Activated CD8-positive, alpha-beta memory T cell treated with anti-CD3 and anti-CD28 coated beads for 48 hours (primary cell): ENCODE measurements around the gene LRP2.

Experiments used
- DNase-seq, 3 experiments: peaks; one replicate each; pipeline ENCODE4 v3.0.0-alpha.2; 2020; ENCODE audit warnings: low read depth in 2 of 3, low spot score in 2 of 3

Gene LRP2

DNA sequence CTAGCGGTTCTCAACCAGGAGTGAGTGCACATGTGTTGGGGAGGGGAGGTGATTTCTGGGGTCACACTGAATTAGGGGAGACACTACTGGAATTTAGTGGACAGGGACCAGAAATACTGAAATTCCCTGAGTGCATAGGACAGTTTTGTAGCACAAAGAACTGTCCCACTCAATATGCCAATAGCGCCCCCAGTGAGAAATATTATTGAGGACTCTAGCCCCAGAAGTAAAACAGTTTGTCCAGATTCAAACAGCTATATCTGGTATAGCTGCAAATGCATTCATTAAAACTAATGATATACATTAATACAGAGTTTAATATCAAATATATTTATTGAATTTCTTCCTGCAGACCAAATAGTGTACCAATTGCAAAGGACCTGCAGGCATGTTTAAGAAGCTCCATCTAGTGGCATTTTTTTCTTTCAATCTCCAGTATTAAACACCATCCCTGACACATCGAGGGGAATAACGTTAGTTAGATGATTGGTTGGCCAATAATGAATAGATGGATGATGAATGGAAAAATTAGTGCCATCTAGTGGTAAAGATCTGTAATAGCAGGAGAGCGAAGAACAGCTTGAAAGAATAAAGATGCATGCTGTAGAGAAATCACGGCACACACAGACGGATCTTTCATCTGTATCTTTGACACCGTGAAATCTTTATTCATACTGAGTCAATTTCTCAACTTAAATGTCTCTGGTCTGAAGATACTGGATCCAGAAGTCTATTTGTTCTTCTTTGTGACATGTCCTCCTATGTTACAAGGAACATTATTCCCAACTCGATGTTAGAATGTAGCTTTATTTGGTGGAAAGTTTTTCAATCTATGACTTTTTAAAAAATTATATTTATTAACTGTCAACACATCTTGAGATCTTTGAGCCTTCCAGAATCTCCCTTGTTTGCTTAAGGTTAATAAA, 230.5 kb downstream of the LRP2 start:
- no peak for DNase-seq

DNA sequence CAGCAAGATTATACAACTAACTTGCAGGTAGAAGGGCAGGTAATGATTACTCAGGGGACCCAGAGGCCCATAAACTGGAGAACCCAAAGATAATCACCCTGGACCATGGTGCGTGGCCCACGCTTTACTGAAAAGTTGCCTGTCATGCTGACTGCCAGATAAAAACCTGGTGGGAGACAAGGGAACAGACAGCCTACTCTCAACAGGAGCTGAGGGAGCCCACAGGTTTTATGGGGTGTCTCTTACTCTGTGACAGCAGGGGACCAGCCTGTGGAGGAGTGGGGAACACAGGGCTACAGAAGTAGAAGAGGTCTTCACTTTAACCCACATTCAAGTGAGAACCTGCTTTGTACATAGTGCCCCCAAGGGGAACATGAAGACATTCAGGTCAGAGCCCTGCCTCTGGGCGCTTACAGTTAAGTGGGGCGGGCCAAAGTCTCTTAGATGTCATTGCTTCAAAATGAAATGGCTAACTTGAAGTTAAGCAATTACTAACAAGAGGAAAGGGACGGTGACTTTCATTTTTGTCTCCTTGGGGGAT, 232.6 kb downstream of the LRP2 start:
- DNase-seq: no peak

DNA sequence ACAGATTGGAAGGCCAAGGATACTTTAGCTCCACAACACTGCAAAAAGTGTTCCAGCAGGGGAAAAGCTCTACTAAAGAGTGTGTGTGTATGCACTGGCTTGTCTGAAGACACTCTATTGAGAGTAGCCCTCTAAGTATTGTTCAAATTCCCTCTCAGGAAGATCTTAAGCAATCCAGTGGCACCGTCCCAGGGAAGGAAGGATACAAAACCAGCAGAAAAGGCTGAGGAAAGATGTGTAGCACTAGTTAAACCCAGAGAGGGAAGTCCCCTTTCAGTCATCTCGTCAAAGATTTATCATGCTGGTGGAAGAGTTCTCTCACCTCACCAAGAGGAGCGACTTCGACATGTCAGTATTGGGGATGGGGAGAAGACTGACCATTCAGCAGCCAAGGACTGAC, 242.5 kb downstream of the LRP2 start:
- DNase-seq: no peak

DNA sequence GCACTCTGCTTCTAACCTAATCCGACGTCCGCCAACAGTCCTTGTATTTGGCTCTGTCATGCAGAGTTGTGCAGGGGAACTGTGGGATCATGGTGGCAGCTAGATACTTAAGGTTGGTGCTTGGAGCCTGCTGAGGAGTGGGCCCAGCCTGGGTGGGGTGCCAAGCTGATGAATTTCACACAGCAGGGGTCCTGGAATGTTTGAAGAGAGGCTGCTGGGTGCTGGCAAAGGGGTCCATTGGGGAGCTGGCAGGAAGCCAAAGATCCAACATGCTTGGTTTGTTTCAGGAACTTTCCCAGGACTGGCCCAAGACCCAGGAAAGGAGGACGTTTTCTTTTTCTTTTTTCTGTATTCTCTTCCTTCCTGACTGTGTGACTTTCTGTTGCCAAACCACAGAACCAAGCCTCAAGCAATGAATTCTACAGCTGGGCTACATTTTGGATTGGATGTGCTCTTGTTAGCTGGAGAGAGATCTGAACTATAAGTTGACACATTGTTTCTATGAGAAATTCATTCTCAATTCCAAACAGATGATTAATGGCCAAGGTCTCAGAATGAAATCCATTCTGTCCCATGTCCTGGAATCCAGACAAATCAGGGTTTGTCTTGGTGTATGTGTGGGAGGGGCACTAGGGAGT, 243.1 kb downstream of the LRP2 start:
- no peak for DNase-seq

DNA sequence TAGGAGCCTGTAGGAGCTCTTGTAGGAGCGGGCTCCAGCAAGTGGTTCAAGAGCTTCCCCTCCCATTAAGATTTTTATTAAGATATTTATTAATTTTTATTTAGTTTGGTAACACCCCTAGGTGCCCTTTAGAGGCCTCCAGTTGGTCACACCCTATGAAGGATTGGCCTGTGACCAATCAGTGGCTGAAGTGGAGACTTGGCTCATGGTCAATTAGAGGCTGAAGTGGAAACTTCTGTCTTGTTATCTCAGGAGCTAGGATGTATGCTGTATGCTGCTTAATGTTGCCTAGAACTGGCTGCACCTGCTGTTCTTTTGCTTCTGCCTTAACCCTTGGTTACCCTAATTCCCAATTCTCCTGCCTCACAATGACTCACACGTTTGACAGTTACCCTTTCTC, 244.3 kb downstream of the LRP2 start:
- no peak for DNase-seq

DNA sequence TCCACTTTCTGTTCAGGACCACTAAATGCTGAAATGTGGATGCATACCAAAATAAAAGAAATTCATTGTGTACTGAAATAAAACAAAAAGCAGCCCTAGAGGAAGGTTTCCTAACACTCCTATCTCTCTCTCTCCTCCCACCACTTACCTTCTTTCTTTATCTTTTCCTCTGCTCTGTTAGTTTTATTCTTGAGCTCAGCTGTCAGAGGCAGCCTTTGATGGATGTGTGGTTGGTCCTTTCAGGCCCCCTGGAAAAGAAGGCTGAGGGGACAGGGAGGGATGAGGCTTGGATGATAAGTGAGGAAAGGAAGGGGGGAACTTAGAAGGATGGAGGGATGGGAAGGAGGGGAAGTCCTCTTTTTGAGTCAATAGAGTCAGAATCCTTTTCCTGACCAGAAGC, 245.3 kb downstream of the LRP2 start:
- DNase-seq: no peak

DNA sequence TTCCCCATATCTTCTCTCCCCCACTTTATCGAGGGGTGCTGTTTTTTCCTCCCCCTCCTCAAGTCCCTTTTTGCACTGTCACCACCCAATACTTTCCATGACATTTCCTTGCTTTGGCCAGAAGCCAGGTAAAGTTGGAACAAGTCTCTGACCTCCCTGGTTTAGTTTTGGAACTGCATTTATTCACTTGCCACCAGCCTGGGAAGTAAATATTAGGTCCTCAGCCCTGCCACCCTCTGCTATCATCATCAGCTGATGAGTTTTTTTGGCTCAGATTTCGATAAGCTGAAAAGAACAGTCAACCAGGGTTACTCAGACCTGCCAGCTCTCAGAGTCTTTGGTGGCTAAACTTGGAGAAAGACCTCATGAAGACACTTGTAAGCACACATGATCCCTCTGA, 246.0 kb downstream of the LRP2 start:
- no peak for DNase-seq

DNA sequence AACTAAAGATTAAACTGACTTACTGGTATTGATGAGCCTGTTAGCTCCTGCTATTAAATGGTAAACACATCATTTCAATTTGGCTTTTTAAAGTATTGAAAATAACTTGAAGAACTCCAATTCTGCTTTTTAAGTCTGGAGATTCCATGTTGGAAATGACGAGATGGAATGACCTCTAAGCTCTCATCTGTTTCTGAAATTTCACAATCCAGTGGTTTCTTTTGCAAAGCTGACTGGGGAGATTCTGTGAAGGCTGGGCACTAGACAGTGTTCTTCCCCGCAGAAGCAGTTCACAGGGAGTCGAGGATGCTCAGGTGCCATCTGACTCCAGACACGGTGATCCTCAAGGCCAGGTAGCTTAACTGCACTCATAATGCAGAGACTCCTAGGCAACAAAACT, 248.3 kb downstream of the LRP2 start:
- DNase-seq: no peak

DNA sequence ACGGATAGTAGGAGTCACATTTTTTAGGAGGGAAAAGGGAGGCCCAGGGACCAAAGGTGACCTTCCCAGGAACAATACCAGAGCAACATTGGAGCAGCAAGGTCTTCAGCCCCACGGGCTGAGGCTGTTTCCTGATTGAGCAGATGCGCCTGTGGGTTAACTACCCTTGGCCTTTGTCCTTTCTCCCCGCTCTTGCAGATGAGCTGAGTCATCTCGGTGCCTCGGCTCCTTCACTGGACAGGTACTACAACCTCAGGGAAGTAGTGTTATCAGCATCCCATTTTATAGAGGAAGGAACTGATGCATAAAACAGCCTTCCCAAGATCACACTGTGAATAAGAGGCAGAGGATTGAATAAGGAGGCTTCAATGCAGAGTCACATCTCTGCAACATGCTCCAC, 249.5 kb downstream of the LRP2 start:
- no peak for DNase-seq

DNA sequence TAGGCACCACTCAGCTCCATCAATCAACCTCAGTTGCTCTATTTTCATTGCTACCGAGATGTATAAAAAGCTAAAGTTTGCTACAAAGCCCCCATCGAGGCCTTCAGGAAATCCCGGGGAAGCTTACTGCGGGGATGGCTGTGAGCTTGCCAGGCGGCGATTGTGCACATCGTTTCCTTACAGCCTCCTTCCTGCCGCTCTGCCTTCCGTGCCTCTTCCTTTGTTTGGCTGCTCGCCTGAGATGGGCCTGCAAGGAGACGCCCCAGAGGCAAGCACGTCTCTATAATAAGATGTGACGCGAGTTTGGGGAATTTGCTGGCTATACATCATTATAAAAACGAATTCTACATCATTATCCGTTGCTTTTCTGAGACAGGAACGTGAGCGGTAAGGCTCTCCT, 251.4 kb downstream of the LRP2 start:
- no peak for DNase-seq

DNA sequence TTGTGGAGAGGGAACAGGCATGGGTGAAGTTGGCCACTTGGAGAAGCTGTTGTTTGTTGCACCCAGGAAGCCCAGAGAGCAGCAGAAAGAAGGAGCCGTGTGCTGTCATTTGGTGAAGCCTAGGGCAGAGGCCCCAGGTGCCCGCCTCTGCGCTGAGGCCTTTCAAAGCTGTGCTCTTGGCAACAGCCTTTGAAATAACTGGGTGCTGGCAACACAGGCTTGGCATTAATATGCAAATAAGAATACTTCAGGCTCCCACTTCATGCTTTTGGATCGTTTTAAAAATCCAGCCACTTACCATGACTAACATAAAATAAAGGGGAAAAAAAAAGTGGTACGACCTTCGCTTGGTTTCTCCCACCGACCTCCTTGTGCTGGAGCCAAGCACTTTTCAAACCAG, 251.9 kb downstream of the LRP2 start:
- DNase-seq: no peak

DNA sequence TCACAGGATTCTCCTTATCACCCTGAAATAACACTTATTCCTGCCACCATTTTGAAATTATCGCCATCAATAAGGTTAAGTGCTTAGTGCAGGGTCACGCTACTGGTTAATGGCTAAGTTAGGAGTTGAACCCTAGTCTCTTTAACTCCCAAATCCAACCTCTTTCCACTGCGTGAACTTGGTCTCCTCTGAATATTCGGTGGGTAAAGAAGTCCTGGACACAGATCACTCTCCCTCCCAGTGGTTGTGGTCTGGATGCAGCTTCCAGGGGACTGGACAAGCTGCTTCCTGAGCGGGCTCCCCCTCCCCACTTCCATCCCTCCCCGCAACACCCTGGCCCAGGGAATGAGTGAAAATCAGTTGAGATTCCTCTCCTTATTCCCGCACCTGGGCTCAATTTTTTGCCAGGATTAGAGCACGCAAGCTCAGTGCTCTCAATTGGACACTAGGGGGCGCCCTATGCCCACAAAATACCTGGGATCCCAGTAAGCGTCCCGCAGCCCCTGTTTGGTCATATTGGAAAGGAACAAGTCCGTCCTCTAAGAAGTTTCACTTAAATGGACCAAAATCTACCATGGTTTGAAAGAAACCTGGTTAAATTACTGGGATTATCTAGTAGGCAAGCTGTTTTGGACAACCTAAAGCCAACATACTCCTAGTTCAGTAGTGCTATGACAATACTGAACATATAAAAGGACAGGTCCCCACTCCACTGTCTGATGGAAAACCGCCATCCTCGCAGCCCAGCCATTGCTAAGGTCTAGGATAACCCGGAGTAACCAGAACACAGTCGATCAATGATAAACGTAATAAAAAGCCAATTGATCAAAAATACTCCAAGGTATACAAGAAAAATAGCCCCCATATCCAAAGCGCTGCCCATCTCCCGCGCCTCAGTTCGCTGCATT, 252.6 kb downstream of the LRP2 start:
- peak; percentile 12 to 52 (median 50) for DNase-seq

DNA sequence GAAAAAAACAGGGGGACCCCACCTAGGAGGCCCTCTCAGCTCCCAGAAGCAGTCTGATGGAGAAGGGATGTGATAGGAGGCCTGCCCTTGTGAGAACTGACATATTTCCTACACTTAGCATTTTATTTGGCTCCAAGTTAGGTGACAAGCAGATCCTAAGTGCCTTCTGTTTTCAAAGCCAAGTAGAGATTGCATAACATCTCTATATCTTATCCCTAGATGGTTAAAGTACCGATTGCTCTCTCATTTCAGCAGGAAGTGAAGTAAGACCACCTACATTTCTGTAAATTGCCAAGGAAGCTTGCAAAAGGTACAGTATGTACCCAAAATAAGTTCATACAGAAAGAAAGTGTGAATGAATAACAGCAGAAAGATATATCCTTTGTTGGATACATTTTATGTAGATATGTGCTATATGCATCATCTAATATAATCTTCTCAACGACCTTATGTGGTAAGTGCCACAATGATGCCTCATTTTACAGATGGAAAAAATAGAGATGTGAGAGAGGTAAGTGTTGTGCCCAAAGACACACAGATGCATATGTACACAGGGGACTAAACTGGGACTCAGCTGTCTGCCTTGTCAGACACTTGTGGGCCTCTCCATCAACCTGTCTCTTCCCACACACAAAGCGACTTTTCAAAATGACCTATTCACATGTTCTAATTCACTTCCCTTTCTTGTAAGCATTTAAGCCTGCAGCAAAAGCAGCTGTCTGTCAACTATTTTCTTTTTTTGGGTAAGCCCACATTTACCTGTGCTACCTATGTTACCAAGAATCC, 254.0 kb downstream of the LRP2 start:
- DNase-seq: no peak

DNA sequence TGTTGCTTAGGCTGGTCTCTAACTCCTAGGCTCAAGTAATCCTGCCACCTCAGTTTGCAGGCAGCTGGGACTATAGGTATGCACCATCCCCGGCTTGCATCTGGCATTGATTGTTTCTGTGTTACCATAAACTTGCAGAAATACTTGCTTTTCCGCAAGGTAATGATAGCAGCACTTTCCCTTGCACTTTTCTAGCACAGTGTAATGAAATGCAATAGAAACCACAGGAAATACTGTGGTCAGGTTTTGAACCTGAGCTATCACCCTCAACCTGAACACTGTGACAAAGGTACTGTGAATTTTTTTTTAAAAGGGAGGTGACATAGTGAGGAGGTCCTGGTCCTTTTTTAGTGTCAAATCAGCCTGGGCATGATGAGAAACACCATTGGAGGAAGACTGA, 254.7 kb downstream of the LRP2 start:
- DNase-seq: no peak

DNA sequence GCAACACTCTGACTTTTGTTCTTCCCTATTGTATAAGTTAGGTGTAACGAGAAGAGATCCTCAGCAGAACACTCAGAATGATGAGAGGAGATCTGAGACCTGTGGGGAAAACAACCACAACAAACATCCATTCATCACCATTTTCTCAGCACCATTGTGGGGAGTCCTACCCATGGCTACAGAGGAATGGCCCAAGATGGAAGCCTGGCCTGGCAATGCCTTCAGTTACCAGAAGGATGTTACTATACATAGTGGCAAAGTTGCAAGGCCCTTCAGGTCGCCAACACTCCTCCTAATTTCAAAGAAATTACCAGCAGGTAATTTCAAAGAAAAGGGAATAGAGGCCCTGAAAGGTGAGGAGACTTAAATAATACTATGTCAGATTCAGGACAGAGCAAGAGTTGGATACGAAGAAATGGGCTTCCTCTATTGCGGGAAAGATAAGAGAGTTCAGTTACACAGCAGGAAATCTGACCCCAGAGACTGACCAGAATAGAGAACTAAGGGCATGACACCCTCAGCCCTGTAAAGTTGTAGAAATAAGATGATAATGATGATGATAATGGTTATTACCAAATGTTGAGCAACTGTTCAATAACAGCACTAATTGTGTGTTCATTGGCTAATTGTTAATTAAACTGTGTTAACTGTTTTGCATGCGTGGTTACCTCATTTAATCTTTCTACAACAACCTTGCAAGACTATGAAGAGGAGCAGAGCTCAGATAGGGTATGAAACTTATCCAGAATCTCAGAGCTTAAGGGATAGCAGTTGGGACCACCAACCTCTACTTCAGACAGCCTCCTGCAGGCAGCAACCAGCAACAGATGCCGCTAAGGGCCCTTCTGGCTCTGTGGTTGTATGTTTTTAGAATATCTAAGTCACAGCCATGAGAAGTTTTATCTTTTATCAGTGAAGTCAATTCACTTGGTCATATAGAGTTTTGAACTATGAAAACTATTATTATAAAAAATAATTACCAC, 255.5 kb downstream of the LRP2 start:
- DNase-seq: no peak

DNA sequence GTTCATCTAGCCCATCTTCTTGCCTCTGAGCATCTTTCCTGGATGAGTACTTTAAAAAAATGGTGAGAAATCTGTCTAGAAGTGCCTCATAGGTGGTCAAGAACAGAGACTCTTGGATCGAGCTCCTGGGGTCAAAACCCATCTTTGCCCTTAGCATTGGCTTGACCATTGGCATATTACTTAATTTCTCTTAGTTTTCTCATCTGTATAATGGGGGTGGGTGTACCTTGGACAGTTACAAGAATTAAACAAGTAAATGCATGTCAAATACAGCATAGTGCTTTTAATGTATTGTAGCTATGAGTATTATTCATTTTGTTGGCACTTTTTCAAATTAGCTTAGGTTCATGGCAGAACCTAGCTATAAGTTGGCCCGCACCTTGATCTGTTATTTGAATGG, 256.2 kb downstream of the LRP2 start:
- no peak for DNase-seq

DNA sequence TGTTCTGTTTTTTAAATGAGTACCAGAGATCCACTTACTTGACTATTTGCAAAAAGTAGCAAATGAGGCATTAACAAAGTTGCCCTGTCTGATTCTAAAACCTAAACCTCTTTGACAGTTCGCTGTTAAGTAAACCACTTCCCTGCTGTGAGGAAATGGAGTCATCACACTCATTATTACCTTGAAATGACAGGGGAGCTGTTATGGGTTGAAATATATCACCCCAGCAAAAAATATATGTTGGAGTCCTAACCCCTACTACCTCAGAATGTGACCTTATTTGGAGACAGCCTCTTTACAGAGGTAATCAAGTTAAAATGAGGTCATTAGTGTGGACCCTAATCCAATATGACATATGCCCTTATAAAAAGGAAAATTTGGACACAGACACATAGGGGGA, 256.9 kb downstream of the LRP2 start:
- DNase-seq: no peak

DNA sequence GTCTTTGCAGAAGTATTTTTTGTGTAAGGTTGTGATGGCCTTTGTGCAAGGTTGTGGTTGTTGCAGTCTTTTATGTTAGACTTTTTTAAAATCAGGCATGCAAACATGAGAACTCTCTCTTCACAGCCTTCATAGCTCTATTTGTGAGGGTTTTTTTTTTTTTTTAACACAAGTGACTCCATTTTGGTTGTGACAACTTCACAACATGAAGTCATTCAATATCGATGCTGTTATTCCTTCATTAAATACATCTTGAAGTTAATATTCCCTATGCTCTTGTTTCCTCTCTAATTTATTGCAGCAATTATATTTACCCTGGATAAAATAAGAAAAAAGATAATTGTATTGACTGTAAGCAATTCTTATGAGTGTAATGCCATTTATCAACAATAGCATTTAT, 257.5 kb downstream of the LRP2 start:
- no peak for DNase-seq

DNA sequence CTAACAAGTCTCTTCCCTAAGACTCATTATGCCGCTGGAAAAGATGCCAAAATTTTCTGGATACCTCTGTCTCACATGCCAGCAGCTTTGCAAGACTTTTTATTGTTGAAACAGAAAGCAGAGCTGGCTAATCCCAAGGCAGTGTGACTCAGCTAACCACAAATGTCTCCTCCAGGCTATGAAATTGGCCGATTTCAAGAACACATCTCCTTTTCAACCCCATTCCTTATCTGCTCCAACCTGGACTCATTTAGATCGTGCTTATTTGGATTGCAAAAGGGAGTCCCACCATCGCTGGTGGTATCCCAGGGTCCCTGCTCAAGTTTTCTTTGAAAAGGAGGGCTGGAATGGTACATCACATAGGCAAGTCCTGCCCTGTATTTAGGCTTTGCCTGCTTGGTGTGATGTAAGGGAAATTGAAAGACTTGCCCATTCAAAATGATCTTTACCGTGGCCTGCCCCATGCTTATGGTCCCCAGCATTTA, 266.7 kb downstream of the LRP2 start:
- DNase-seq: no peak
